ENCODE data around the gene FIGNL2.
"Not testable (repeated sequence)": the region's sequence is repeated elsewhere in the genome, so short reads cannot be mapped to it uniquely, and the experiment has no call there.

Gene FIGNL2

GRCh38 chr12:51848326-51848727 is at the start of gene FIGNL2:
TSS of gene FIGNL2 (minus strand) at chr12:51848718. CDS start at chr12:51822413, 26,305 bp downstream.
- no peak for DNase-seq

- DNase-seq: no peak
These were observed 48.7 kb upstream of the FIGNL2 start for GRCh38 chr12:51897181-51897580.

GRCh38 chr12:51896236-51896635 is 47.7 kb upstream of the FIGNL2 start:
- DNase-seq: no peak

- DNase-seq: no peak
These were observed 47.0 kb upstream of the FIGNL2 start for GRCh38 chr12:51895378-51896135.

GRCh38 chr12:51893786-51894185 is 45.3 kb upstream of the FIGNL2 start:
- DNase-seq: no peak

GRCh38 chr12:51891843-51892242 is 43.3 kb upstream of the FIGNL2 start:
- peak; percentile 42 to 55 for DNase-seq

GRCh38 chr12:51890511-51891171 is 42.1 kb upstream of the FIGNL2 start:
- no peak for DNase-seq

- DNase-seq: no peak
These were observed 41.6 kb upstream of the FIGNL2 start for GRCh38 chr12:51890133-51890464.

- DNase-seq: no peak
These were observed 41.0 kb upstream of the FIGNL2 start for GRCh38 chr12:51889216-51890132.

GRCh38 chr12:51888316-51889215 is 40.0 kb upstream of the FIGNL2 start:
- DNase-seq: no peak

GRCh38 chr12:51887476-51888315 is 39.2 kb upstream of the FIGNL2 start, which contains the start of gene ANKRD33:
TSS of gene ANKRD33 (plus strand) at chr12:51888103. CDS start at chr12:51888187, 84 bp downstream.
- no peak for DNase-seq

GRCh38 chr12:51886021-51886710 is 37.6 kb upstream of the FIGNL2 start:
- DNase-seq: peak; percentile 89 to 93

- DNase-seq: not testable (repeated sequence)
These were observed 36.9 kb upstream of the FIGNL2 start for GRCh38 chr12:51885294-51886020.

- no peak for DNase-seq
These were observed 36.2 kb upstream of the FIGNL2 start for GRCh38 chr12:51884676-51885229.

- no peak for DNase-seq
These were observed 35.6 kb upstream of the FIGNL2 start for GRCh38 chr12:51883998-51884675.

- DNase-seq: no peak
These were observed 34.8 kb upstream of the FIGNL2 start for GRCh38 chr12:51883295-51883694.

GRCh38 chr12:51879102-51879501 is 30.6 kb upstream of the FIGNL2 start:
- DNase-seq: no peak

- DNase-seq: no peak
These were observed 26.0 kb upstream of the FIGNL2 start for GRCh38 chr12:51874486-51874885.

- DNase-seq: no peak
These were observed 25.5 kb upstream of the FIGNL2 start for GRCh38 chr12:51874000-51874399.
